Posterior cingulate gyrus (tissue), 11 donors: ENCODE measurements around the gene SMYD1.

Experiments used
- DNase-seq, 10 donors: peaks; one replicate each; pipeline versions ENCODE4 v3.0.0 to v3.0.0-alpha.2; 2020 to 2021; ENCODE audit warnings: mixed read lengths in 3 of 10
- intact Hi-C: fragments of 100-400 bp; cut with DNase I; formaldehyde crosslinking; loops from one replicate; pipeline ENCODE4 v1.15.1; 2023

The SMYD1 gene

GRCh38 chr2:88054782-88055370 lies 12.7 kb upstream of the SMYD1 start:
- intact Hi-C loops, result loop anchor here (5.0 kb wide), 1 partner anchor 38 kb away; the partner anchor contains the start of gene RNU2-63P
- no peak for DNase-seq

- intact Hi-C loops, result loop anchor here (5.0 kb wide), 1 partner anchor 38 kb away; the partner anchor contains the start of gene RNU2-63P
- peak; percentile 95 to 100 (median 96) for DNase-seq
Observed at GRCh38 chr2:88055371-88056128, 12.1 kb upstream of the SMYD1 start, which contains the start of gene KRCC1. KRCC1 (minus strand) TSS chr2:88055783; CDS start chr2:88028563, 27,220 bp downstream.

GRCh38 chr2:88057437-88057844 lies 10.2 kb upstream of the SMYD1 start:
- DNase-seq, result no peak
- intact Hi-C loops, result loop anchor here (5.0 kb wide), 1 partner anchor 40 kb away; the partner anchor contains the start of gene RNU2-63P

DNA sequence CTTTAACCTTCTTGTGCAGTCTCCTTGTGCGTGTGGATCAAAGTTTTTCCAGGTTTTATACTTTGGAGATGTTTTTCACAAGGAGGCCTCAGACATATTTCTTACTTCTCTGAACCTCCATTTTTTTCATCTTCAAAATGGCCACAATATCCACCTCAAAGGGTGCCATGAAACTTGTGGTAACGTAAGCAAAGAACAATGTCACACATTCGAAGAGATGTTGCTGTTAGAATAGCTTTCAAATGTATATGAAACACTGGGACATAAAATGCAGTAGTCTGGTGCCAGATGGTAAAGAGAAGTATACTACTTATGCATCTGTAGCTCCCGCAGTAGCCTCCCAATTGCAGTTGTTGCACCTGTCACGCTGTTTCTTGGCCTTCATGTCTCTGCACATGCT lies 9.4 kb upstream of the SMYD1 start:
- no peak for DNase-seq

GRCh38 chr2:88059979-88060906 lies 7.4 kb upstream of the SMYD1 start:
- intact Hi-C loops, result loop anchor here (1.0 to 5.0 kb wide), 2 partner anchors 43 to 100 kb away; partner anchors contain the start of gene RNU2-63P
- DNase-seq, result peak in 1 of 10 donors; percentile 17

More for the DNA sequence above, 9.4 kb upstream of the SMYD1 start:
- intact Hi-C loops, result loop anchor here (5.0 kb wide), 1 partner anchor 41 kb away; the partner anchor contains the start of gene RNU2-63P

- DNase-seq, result no peak
- intact Hi-C loops, result loop anchor here (1.0 kb wide), 1 partner anchor 99 kb away; no protein-coding TSS in a partner anchor
Observed at GRCh38 chr2:88060907-88061275, 6.7 kb upstream of the SMYD1 start.

- intact Hi-C loops, result no loop called here
- no peak for DNase-seq
Observed at GRCh38 chr2:88061295-88061694, 6.3 kb upstream of the SMYD1 start.

GRCh38 chr2:88066543-88066942 lies 1.1 kb upstream of the SMYD1 start:
- no peak for DNase-seq
- intact Hi-C loops, result no loop called here

GRCh38 chr2:88067189-88067588 lies 436 bp upstream of the SMYD1 start:
- intact Hi-C loops, result no loop called here
- no peak for DNase-seq

DNA sequence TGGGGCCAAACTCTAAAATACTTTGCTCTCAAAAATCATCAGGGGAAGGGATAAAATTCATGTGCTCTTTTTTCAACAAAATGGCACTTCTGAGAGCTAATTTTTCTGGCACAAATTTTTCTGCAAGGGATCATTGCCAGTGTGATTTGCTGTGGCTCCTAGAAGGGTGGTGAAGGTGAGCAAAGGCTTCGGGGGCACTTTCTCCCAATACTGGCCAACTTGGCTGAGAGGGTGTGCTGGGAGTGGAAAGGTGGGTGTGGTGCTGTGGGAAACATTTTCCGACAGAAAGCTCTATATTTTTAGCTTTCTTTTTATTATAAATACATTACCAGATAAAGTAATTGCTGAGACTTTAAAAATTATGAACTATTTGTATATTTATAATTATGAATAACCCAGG lies 419 bp downstream of the SMYD1 start:
- intact Hi-C loops, result no loop called here
- no peak for DNase-seq

- intact Hi-C loops, result no loop called here
- DNase-seq, result no peak
Observed at GRCh38 chr2:88069117-88069516, 1.5 kb downstream of the SMYD1 start.

DNA sequence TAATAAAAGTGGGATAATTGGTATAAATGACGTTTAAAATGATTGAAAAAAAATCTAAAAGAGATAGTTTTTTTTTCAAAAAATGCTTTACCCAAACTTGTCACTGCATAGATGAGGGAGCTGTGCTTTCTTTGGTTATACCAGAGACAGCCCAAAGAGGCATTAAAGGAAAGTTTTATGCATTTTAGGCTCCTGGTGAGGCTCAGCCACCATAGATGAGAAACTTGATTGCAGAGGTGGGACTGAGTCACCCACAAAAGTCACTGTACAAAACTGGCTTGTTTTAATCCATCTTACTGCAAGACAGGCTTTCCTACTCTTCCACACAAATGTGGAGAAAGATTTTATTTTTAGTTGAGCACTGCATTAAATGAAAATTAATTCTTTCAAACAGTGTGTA lies 2.4 kb downstream of the SMYD1 start:
- no peak for DNase-seq
- intact Hi-C loops, result no loop called here

- no peak for DNase-seq
- intact Hi-C loops, result no loop called here
Observed at GRCh38 chr2:88071365-88071764, 3.7 kb downstream of the SMYD1 start.

DNA sequence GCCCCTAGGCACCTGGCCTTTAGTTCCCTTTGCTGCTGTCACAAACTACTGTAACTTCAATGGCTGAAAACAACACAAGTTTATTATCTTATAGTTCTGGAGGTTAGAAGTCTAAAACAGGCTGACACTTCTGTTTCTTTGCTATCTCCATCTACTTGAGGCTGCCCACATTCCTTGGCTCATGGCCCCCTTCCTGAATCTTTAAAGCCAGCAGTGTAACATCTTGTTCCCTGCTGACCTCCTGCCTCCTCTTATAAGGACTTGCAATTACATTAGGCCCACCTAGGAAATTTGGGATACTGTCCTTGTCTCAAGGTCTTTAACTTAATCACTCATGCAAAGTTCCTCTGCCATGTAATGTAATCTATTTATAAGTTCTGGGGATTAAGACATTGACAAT lies 6.5 kb downstream of the SMYD1 start:
- no peak for DNase-seq
- intact Hi-C loops, result no loop called here

GRCh38 chr2:88074854-88075292 lies 7.2 kb downstream of the SMYD1 start:
- intact Hi-C loops, result no loop called here
- DNase-seq, result no peak

- DNase-seq, result no peak
- intact Hi-C loops, result no loop called here
Observed at GRCh38 chr2:88077080-88077479, 9.5 kb downstream of the SMYD1 start.

DNA sequence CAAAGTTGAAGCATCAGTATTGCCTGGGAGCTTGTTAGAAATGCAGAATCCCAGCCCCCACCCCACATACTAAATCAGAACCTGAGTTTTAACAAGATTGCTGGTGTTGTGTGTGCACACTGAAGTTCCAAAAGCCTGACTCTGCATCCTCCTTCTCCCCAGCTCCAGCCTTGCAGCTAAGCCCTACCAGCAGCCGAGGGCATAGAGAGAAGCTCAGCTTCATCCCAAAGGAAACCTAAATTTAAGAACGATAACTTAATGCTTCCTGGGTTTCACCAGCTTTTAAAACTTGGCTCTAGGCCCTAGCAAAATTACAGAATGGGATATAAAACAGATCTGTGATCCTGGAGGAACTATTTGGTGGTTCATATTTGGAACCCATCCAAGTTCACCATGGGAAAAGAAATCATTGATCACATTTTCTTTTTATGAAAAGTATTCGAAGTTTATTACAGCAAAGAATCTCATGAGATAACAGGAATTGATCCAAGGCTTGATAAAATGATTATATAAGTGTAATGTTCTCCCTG lies 11.1 kb downstream of the SMYD1 start:
- no peak for DNase-seq
- intact Hi-C loops, result no loop called here

DNA sequence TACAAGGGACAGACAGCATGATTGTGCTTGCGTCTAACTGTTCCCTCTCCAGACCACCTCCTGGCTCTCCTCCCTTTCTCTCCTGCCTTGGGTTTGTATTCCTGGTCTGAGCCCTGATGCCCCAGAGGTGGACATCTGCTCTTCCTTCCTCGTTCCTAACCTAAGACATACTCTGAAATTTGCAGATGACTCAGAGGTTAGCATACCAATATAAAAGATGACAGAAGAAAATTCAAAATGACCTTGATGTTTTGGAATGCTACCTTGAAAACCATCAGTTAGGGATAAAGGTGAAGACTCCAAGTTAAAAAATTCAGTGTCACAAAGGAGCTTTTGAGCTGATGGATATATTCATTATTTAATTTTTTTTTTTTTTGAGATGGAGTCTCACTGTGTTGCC lies 12.9 kb downstream of the SMYD1 start:
- intact Hi-C loops, result no loop called here
- no peak for DNase-seq

DNA sequence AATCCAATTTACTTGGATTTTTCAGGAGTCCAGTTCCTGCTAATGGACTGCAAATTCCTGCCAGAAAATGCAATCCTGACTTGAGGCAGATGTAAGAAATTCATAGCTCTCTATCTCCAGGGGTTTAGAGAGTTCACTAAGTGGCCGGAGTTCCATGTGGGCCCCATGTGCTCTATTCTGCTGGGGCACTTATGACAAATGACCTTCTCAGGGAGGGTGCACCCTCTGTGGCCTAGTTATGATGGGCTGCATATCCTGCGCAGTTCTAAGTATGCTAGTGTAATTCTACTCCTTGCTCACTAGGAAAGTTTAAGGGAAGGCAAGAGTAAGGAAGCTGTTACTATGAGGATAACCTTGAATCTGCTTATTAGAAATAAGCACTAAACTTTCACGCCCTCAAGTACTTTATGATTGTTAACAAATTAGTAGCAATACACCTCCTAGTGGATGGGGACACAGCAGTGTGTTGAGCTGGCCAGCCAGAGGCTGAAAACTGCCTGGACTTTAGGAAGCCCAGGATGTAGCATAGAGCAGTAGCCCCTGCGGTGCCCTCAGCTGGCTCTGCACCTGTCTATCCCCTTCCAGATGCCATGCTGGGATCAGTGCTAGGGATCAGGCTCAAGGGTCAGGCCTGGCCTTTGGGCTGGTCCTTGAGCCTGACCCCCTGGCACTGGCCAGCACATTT lies 14.4 kb downstream of the SMYD1 start:
- DNase-seq, result no peak
- intact Hi-C loops, result no loop called here

DNA sequence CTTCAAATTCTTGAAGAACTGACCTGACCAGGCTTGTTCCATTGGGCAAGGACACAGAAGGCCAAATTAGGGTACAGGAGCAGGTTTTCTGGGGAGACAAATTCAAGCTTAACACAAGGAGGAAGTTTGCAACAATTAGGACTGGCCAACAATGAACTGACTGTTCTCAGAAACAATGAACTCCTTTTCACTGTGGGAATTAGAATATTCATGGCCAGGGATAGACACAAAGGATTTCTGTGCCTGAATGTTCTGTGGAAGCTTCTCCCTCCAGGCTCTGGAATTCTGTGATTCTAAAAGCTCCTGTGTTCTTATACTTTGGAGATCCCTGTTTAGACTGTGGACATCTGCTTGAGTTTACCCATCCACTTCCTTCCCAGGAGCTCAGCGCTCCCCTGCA lies 15.2 kb downstream of the SMYD1 start:
- intact Hi-C loops, result no loop called here
- DNase-seq, result no peak
